GM23338 (cell line): ENCODE results near the gene ARAF. TPM values are rescaled to one million over a fixed set of nuclear protein-coding genes. Genes with fewer than 3 reads are reported as not detected.

ENCODE experiments used
- ATAC-seq: fragments of 200-7000 bp; cut with Tn5 transposase; 3 replicates; pipeline ENCODE4 v1.9.1; 2020
- DNase-seq: peaks from one replicate; pipeline ENCODE4 v3.0.0-alpha.2; 2015; ENCODE audit warnings: low spot score
- H2AFZ ChIP-seq: fragments of 200-600 bp; sonication (generic); 2 replicates; pipeline ENCODE4 v1.8.0; 2016; ENCODE audit warnings: antibody characterized with exemption, mild to moderate bottlenecking, moderate library complexity
- H3F3A ChIP-seq: fragments of 200-600 bp; sonication (generic); replicated peaks from 2 replicates; pipeline ENCODE4 v1.8.0; 2017; ENCODE audit warnings: antibody characterized with exemption, mixed run types, low read depth
- H3K27ac ChIP-seq: fragments of 200-600 bp; sonication (generic); 2 replicates; pipeline ENCODE4 v1.6.1; 2016; ENCODE audit warnings: low read depth
- H3K27me3 ChIP-seq: fragments of 200-600 bp; sonication (generic); 2 replicates; pipeline ENCODE4 v1.8.0; 2016; ENCODE audit warnings: mild to moderate bottlenecking, mixed run types, moderate library complexity; ENCODE audit not compliant: insufficient read depth
- H3K36me3 ChIP-seq: fragments of 200-600 bp; sonication (generic); 2 replicates; pipeline ENCODE4 v1.8.0; 2016; ENCODE audit warnings: mild to moderate bottlenecking; ENCODE audit not compliant: insufficient read depth
- H3K4me1 ChIP-seq: fragments of 200-600 bp; sonication (generic); 2 replicates; pipeline ENCODE4 v1.8.0; 2016; ENCODE audit warnings: mild to moderate bottlenecking, moderate library complexity; ENCODE audit not compliant: insufficient read depth
- H3K4me2 ChIP-seq: fragments of 200-600 bp; sonication (generic); 2 replicates; pipeline ENCODE4 v1.7.1; 2017; ENCODE audit warnings: mixed run types
- H3K4me3 ChIP-seq: fragments of 200-600 bp; sonication (generic); 2 replicates; pipeline ENCODE4 v1.6.1; 2016; ENCODE audit warnings: mixed run types
- H3K79me2 ChIP-seq: fragments of 200-600 bp; sonication (generic); replicated peaks from 2 replicates; pipeline ENCODE4 v1.8.0; 2017; ENCODE audit warnings: mild to moderate bottlenecking; ENCODE audit not compliant: insufficient read depth
- H3K9me2 ChIP-seq: fragments of 200-600 bp; sonication (generic); 2 replicates; pipeline ENCODE4 v1.8.0; 2017; ENCODE audit not compliant: insufficient read depth
- H4K20me1 ChIP-seq: fragments of 200-600 bp; sonication (generic); replicated peaks from 2 replicates; pipeline ENCODE4 v1.8.0; 2017; ENCODE audit warnings: mild to moderate bottlenecking; ENCODE audit not compliant: insufficient read depth
- H3K27ac Mint-ChIP-seq: 2 replicates; pipeline ENCODE4 v1.8.0; 2020; ENCODE audit warnings: inconsistent platforms, mild to moderate bottlenecking, moderate library complexity, mixed read lengths
- H3K27me3 Mint-ChIP-seq: 3 replicates; pipeline ENCODE4 v1.8.0; 2022; ENCODE audit warnings: low read depth, mild to moderate bottlenecking, moderate library complexity, mixed read lengths, inconsistent platforms; ENCODE audit not compliant: insufficient read depth, poor library complexity
- H3K36me3 Mint-ChIP-seq: 3 replicates; pipeline ENCODE4 v1.8.0; 2021; ENCODE audit warnings: low read depth, mild to moderate bottlenecking, inconsistent platforms, moderate library complexity, mixed read lengths
- H3K4me1 Mint-ChIP-seq: 3 replicates; pipeline ENCODE4 v1.8.0; 2020; ENCODE audit warnings: mild to moderate bottlenecking, inconsistent platforms, mixed read lengths
- H3K4me3 Mint-ChIP-seq: 3 replicates; pipeline ENCODE4 v1.8.0; 2021; ENCODE audit warnings: moderate library complexity, mild to moderate bottlenecking, inconsistent platforms, mixed read lengths
- H3K9me3 Mint-ChIP-seq: 3 replicates; pipeline ENCODE4 v1.8.0; 2020; ENCODE audit warnings: moderate library complexity, mild to moderate bottlenecking, inconsistent platforms, mixed read lengths
- CREB1 ChIP-seq: fragments of 250-450 bp; sonication (Bioruptor Pico); IDR thresholded peaks from 2 replicates; pipeline ENCODE4 v1.5.0; 2020; ENCODE audit warnings: low read depth, mild to moderate bottlenecking, moderate library complexity
- ETS1 ChIP-seq: IDR thresholded peaks from 2 replicates; pipeline ENCODE4 v1.6.1; 2016; ENCODE audit warnings: antibody characterized with exemption
- EZH2 ChIP-seq: fragments of 200-600 bp; sonication (generic); IDR thresholded peaks from one replicate; pipeline ENCODE4 v1.8.0; 2017; ENCODE audit warnings: antibody characterized with exemption, mild to moderate bottlenecking, low read depth; ENCODE audit not compliant: unreplicated experiment
- EZH2phosphoT487 ChIP-seq: fragments of 200-600 bp; sonication (generic); IDR thresholded peaks from one replicate; pipeline ENCODE4 v1.8.1; 2018; ENCODE audit warnings: antibody characterized with exemption; ENCODE audit not compliant: unreplicated experiment
- JUNB ChIP-seq: IDR thresholded peaks from one replicate; pipeline ENCODE4 v1.6.1; 2016; ENCODE audit warnings: antibody characterized with exemption; ENCODE audit not compliant: unreplicated experiment
- NANOG ChIP-seq: IDR thresholded peaks from 2 replicates; pipeline ENCODE4 v1.6.1; 2016; ENCODE audit warnings: antibody characterized with exemption, borderline replicate concordance
- POLR2AphosphoS5 ChIP-seq: IDR thresholded peaks from 2 replicates; pipeline ENCODE4 v1.6.1; 2016; ENCODE audit warnings: antibody characterized with exemption, low read depth
- STAT1 ChIP-seq: IDR thresholded peaks from one replicate; pipeline ENCODE4 v1.6.1; 2016; ENCODE audit warnings: antibody characterized with exemption; ENCODE audit not compliant: unreplicated experiment
- ZNF114 ChIP-seq: fragments of 250-450 bp; sonication (Bioruptor Pico); IDR thresholded peaks from 2 replicates; pipeline ENCODE4 v1.5.0; 2020; ENCODE audit warnings: mild to moderate bottlenecking, moderate library complexity
- ZNF331 ChIP-seq: fragments of 250-450 bp; sonication (Bioruptor Pico); IDR thresholded peaks from 2 replicates; pipeline ENCODE4 v1.5.0; 2020; ENCODE audit warnings: low read depth, mild to moderate bottlenecking, moderate library complexity
- ZNF462 ChIP-seq: fragments of 250-450 bp; sonication (Bioruptor Pico); IDR thresholded peaks from 2 replicates; pipeline ENCODE4 v1.5.0; 2020; ENCODE audit warnings: mild to moderate bottlenecking, moderate library complexity
- polyA plus RNA-seq: library from polyadenylated mRNA; unstranded; fragments of >200 nt; fragmentation: Nextera tagmentation; extraction: Ambion mirVana; gene quantifications from 2 replicates; pipeline ENCODE4 v1.2.1, GENCODE V29; 2016
- total RNA-seq: library from RNA; depleted of rRNA; stranded (reverse); fragments of >200 nt; shearing (Covaris generic); gene quantifications from 2 replicates; pipeline ENCODE4 v1.2.3, GENCODE V29; 2014
- TF ChIP-seq, protein P1 (sequence below): IDR thresholded peaks from one replicate; pipeline ENCODE4 v1.6.1; 2018; ENCODE audit warnings: antibody characterized with exemption; ENCODE audit not compliant: unreplicated experiment
- TF ChIP-seq, protein P2 (sequence below), 2 experiments: fragments of 200-600 bp in 1 of 2; sonication (generic) in 1 of 2; conservative IDR thresholded peaks; 2 replicates each; pipeline versions ENCODE4 v1.5.1 to v1.6.1; 2016 to 2017; ENCODE audit warnings: antibody characterized with exemption in 2 of 2, low read depth in 2 of 2, mild to moderate bottlenecking in 2 of 2, moderate library complexity in 1 of 2

Gene ARAF
- total and polyA plus RNA-seq, 2 experiments from 2014 or later: 28.2 to 43.9 TPM

DNA sequence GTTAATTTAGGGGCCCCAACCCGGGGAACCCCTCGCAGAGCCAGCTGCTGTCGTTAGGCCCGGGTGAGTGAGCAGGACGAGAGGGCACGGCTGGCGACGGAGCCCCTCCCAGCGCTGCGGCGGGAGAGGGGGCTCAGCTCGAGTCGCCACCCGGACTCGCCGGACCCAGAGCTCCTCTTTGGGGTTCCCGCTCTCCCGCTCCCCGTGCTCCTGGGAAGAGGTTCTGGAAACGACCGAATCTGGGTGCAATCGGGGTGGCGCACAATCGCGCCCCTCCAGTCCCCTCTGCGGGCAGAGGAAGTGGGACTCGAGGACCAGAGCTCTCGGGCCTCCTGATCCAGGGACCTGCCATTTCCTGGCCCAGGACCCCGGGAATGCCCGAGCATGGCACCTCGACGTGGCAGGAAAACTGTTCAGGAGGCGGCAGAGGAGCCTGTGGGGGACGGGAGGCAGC lies 37.3 kb upstream of the ARAF start (continued):
- TF ChIP-seq POLR2AphosphoS5 (no peak), EZH2phosphoT487 (no peak), JUNB (no peak), ZNF114 (CRISPR knock-in tag) (no peak), CREB1 (no peak), EZH2 (no peak)

DNA sequence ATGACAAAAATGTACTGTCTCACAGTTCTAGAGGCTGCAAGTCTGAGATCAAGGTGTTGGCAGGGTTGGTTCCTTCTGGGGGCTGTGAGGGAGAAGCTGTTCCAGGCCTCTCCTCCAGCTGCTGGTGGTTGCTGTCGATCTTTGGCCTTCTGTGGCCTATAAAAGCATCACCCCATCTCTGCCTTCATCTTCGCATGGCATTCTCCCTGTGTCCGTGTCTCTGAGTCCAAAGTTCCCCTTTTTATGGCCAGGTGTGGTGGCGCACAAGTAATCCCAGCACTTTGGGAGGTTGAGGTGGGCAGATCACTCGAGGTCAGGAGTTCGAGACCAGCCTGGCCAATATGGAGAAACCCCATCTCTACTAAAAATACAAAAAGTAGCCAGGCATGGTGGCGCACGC lies 31.5 kb upstream of the ARAF start:
- no peak for TF ChIP-seq ZNF462
- TF ChIP-seq NANOG: no peak
- TF ChIP-seq POLR2AphosphoS5: no peak
- no peak for TF ChIP-seq STAT1
- no peak for TF ChIP-seq ZNF114 (CRISPR knock-in tag)
- no peak for TF ChIP-seq CREB1
- no peak for TF ChIP-seq ZNF331 (CRISPR knock-in tag)
- TF ChIP-seq, protein P1, sequence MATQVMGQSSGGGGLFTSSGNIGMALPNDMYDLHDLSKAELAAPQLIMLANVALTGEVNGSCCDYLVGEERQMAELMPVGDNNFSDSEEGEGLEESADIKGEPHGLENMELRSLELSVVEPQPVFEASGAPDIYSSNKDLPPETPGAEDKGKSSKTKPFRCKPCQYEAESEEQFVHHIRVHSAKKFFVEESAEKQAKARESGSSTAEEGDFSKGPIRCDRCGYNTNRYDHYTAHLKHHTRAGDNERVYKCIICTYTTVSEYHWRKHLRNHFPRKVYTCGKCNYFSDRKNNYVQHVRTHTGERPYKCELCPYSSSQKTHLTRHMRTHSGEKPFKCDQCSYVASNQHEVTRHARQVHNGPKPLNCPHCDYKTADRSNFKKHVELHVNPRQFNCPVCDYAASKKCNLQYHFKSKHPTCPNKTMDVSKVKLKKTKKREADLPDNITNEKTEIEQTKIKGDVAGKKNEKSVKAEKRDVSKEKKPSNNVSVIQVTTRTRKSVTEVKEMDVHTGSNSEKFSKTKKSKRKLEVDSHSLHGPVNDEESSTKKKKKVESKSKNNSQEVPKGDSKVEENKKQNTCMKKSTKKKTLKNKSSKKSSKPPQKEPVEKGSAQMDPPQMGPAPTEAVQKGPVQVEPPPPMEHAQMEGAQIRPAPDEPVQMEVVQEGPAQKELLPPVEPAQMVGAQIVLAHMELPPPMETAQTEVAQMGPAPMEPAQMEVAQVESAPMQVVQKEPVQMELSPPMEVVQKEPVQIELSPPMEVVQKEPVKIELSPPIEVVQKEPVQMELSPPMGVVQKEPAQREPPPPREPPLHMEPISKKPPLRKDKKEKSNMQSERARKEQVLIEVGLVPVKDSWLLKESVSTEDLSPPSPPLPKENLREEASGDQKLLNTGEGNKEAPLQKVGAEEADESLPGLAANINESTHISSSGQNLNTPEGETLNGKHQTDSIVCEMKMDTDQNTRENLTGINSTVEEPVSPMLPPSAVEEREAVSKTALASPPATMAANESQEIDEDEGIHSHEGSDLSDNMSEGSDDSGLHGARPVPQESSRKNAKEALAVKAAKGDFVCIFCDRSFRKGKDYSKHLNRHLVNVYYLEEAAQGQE: no peak
- no peak for TF ChIP-seq ETS1
- no peak for TF ChIP-seq EZH2phosphoT487
- TF ChIP-seq JUNB: no peak
- no peak for TF ChIP-seq EZH2
- TF ChIP-seq, protein P2, sequence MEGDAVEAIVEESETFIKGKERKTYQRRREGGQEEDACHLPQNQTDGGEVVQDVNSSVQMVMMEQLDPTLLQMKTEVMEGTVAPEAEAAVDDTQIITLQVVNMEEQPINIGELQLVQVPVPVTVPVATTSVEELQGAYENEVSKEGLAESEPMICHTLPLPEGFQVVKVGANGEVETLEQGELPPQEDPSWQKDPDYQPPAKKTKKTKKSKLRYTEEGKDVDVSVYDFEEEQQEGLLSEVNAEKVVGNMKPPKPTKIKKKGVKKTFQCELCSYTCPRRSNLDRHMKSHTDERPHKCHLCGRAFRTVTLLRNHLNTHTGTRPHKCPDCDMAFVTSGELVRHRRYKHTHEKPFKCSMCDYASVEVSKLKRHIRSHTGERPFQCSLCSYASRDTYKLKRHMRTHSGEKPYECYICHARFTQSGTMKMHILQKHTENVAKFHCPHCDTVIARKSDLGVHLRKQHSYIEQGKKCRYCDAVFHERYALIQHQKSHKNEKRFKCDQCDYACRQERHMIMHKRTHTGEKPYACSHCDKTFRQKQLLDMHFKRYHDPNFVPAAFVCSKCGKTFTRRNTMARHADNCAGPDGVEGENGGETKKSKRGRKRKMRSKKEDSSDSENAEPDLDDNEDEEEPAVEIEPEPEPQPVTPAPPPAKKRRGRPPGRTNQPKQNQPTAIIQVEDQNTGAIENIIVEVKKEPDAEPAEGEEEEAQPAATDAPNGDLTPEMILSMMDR (conservative IDR thresholded peaks at IDR 0.05; ENCODE audit: low read depth in 2 of 2): no peak
- H3K79me2 ChIP-seq: no peaks in the 10 kb centered on the region
- no peak for ATAC-seq
- Mint-ChIP-seq H3K27ac (no peak overlapping the region), H3K36me3 (no peaks in the 10 kb centered on the region), H3K4me1 (no peaks in the 10 kb centered on the region), H3K27me3 (peaks cover 2% of the 10 kb centered on the region), H3K4me3 (no peak overlapping the region), H3K9me3 (no peaks in the 10 kb centered on the region)
- no peaks in the 10 kb centered on the region for H4K20me1 ChIP-seq
- no peak overlapping the region for H3K27ac ChIP-seq
- H3F3A ChIP-seq: no peaks in the 10 kb centered on the region
- no peaks in the 10 kb centered on the region for H3K27me3 ChIP-seq
- no peak overlapping the region for H3K4me3 ChIP-seq
- no peaks in the 10 kb centered on the region for H3K36me3 ChIP-seq
- no peak overlapping the region for H2AFZ ChIP-seq
- no peaks in the 10 kb centered on the region for H3K9me2 ChIP-seq
- no peak for DNase-seq
- H3K4me1 ChIP-seq: no peaks in the 10 kb centered on the region
- no peak overlapping the region for H3K4me2 ChIP-seq
